ENCODE measurements around the gene CRELD1. TPM values are rescaled to one million over a fixed set of nuclear protein-coding genes. Genes with fewer than 3 reads are reported as not detected.

CRELD1 gene
- total RNA-seq, 1 donor from 2014 or later = 67.5 TPM

GRCh38 chr3:9902372-9903237 lies 31.0 kb upstream of the CRELD1 start, which contains the start of gene IL17RE:
Gene IL17RE (plus strand): TSS chr3:9902848. CDS start chr3:9902933, 85 bp downstream.
- DNase-seq (ENCODE audit: missing footprints) = no peak
- no peak for ATAC-seq
- intact Hi-C loops (cut with DNase I) = no loop called here

- ATAC-seq (no peak), DNase-seq (ENCODE audit: missing footprints) (no peak)
- intact Hi-C loops (cut with DNase I) = no loop called here
These were observed 30.4 kb upstream of the CRELD1 start for GRCh38 chr3:9903238-9903624.

GRCh38 chr3:9903904-9904303 lies 29.7 kb upstream of the CRELD1 start:
- no peak for DNase-seq (ENCODE audit: missing footprints)
- intact Hi-C loops (cut with DNase I) = no loop called here
- ATAC-seq = no peak

- ATAC-seq (no peak), DNase-seq (ENCODE audit: missing footprints) (no peak)
- intact Hi-C loops (cut with DNase I) = no loop called here
These were observed 27.2 kb upstream of the CRELD1 start for GRCh38 chr3:9906480-9906879.

- intact Hi-C loops (cut with DNase I) = no loop called here
- DNase-seq (ENCODE audit: missing footprints) (no peak), ATAC-seq (no peak)
These were observed 25.3 kb upstream of the CRELD1 start for GRCh38 chr3:9908286-9908685.

DNA sequence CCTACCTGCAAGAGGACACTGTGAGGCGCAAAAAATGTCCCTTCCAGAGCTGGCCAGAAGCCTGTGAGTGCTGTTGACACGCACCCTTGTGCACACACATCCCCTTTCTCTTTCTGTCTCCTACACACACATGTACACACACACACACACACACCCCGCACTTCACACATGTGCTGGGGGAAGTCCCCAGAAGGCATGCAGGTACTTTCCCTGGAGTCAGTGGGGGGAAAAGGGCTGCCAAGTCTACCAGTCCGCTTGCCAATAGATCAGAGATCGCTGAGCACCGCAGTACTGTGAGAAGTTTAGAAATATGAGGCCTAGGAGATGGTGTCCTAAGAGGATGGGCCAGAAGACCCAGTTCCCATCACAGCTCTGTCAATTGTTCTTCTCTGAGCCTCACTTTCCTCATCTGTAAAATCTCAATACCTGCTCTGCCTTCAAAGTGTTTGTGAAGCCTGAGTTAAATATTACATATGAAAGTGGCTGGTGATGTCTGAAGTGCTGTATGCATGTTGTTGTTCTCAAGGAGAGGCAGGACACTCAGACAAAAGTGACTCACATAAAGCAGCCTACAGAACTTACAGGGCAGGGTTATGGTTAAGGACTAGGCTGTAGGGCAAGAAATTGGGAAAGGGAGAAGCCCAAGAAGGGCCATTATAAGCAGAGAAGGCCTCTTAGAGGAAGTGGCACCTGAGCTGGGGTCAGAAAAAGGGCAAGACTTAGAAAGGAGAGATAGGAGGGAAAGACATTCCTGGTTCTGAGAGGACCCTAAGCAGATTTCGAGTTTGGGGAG lies 24.2 kb upstream of the CRELD1 start:
- no peak for DNase-seq (ENCODE audit: missing footprints)
- intact Hi-C loops (cut with DNase I) = loop anchor here (10.0 kb wide), 2 partner anchors 45 to 405 kb away; no protein-coding TSS in a partner anchor
- no peak for ATAC-seq

DNA sequence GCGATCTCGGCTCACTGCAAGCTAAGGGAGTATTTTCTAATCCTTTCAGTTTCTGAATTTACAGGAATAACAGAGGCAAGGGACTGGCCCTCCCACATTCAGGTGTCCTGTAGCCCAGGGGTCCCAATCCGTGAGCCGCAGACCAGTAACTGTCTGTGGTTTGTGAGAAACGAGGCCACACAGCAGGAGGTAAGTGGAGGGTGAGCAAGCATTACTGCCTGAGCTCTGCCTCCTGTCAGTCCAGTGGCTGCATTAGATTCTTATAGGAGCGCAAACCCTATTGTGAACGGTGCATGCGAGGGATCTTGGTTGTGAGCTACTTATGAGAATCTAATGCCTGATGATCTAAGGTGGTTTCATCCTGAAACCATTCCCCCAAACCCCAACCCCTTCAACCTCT lies 21.8 kb upstream of the CRELD1 start:
- DNase-seq (ENCODE audit: missing footprints) (no peak), ATAC-seq (no peak)
- intact Hi-C loops (cut with DNase I) = loop anchor here (10.0 kb wide), 2 partner anchors 47 to 407 kb away; no protein-coding TSS in a partner anchor

GRCh38 chr3:9912294-9912935 lies 21.2 kb upstream of the CRELD1 start:
- DNase-seq (ENCODE audit: missing footprints) (no peak), ATAC-seq (no peak)
- intact Hi-C loops (cut with DNase I) = loop anchor here (10.0 kb wide), 2 partner anchors 48 to 408 kb away; no protein-coding TSS in a partner anchor

DNA sequence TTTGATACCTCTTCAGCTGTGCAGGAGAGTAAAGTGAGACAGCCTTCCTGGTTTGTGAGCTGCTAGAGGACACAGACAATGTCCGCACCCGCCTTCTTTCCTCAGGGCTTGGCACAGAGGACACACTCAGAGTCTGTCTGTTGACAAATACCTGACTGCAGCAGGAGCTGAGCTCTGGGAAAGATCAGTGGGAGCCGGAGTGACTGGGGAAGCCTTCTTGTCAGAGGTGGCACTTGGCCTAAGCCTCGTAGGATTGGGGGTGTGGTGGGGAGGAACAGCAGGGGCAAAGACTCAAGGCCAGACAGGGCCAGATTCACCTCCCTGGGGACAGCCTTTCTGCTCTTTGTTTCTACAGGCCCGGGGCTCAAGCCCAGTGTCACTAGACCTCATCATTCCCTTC lies 20.0 kb upstream of the CRELD1 start:
- DNase-seq (ENCODE audit: missing footprints) = no peak
- intact Hi-C loops (cut with DNase I) = loop anchor here (10.0 kb wide), 2 partner anchors 49 to 409 kb away; no protein-coding TSS in a partner anchor
- no peak for ATAC-seq

DNA sequence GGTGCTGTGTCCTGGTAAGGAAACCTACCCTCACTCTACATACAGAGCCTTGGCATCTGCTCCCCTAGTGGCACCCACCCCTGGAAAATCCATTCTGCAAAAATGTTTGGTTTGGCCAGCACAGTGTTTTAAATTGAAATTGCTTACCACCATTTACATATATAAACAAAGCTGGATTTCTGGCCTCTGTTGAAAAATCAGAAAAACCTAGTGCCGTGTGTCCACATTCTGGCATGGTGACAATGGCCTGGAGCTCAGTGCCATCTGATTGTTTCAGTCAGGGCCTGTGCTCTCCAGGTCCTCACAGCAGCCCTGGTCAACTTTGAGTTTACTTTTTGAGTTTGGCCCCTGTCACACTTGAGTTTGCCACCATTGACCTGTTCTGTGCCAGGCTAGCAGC lies 19.6 kb upstream of the CRELD1 start:
- intact Hi-C loops (cut with DNase I) = loop anchor here (10.0 kb wide), 2 partner anchors 49 to 409 kb away; no protein-coding TSS in a partner anchor
- no peak for ATAC-seq

GRCh38 chr3:9914559-9915253 lies 18.9 kb upstream of the CRELD1 start:
- intact Hi-C loops (cut with DNase I) = loop anchor here (10.0 kb wide), 2 partner anchors 50 to 410 kb away; no protein-coding TSS in a partner anchor
- DNase-seq (ENCODE audit: missing footprints) (no peak), ATAC-seq (no peak)

More for the DNA sequence above, 19.6 kb upstream of the CRELD1 start:
- DNase-seq (ENCODE audit: missing footprints) = no peak

DNA sequence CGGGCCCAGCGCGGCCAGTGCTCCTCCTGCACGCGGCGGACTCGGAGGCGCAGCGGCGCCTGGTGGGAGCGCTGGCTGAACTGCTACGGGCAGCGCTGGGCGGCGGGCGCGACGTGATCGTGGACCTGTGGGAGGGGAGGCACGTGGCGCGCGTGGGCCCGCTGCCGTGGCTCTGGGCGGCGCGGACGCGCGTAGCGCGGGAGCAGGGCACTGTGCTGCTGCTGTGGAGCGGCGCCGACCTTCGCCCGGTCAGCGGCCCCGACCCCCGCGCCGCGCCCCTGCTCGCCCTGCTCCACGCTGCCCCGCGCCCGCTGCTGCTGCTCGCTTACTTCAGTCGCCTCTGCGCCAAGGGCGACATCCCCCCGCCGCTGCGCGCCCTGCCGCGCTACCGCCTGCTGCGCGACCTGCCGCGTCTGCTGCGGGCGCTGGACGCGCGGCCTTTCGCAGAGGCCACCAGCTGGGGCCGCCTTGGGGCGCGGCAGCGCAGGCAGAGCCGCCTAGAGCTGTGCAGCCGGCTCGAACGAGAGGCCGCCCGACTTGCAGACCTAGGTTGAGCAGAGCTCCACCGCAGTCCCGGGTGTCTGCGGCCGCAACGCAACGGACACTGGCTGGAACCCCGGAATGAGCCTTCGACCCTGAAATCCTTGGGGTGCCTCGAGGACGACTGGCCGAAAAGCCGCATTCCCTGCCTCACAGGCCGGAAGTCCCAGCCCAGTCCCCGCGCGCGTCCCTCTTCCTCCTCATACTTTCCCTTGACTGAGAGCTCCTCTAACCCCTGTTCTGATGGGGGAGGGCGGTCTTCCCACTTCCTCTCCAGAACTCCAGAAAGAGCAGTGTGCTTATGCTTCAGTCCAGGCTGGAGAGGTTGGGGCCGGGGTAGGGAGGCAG lies 18.1 kb upstream of the CRELD1 start:
- DNase-seq (ENCODE audit: missing footprints) (peak; percentile 89), ATAC-seq (peak; percentile 60)
- intact Hi-C loops (cut with DNase I) = loop anchor here (2.0 to 10.0 kb wide), 3 partner anchors 25 to 411 kb away; partner anchors contain the start of gene JAGN1

DNA sequence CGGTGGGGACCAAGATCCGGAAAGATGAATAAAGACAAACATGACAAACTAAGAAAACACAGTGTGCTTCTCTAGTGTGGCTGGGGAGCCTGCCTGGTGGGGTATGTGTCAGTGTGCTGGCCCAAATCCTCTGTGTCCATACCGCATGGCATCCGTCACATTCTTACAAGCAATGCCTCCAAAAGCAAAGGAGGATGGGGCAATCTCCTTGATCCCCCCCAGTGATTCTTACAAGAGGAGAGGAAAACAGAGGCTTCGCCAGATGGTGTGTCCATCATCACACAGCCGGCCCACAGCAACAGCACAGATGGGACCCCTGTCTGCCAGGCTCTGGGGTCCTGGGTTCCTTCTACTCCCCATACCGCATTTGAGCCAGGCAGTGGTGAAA lies 17.3 kb upstream of the CRELD1 start:
- DNase-seq (ENCODE audit: missing footprints) (no peak), ATAC-seq (no peak)
- intact Hi-C loops (cut with DNase I) = loop anchor here (2.0 to 10.0 kb wide), 3 partner anchors 26 to 412 kb away; partner anchors contain the start of gene JAGN1

DNA sequence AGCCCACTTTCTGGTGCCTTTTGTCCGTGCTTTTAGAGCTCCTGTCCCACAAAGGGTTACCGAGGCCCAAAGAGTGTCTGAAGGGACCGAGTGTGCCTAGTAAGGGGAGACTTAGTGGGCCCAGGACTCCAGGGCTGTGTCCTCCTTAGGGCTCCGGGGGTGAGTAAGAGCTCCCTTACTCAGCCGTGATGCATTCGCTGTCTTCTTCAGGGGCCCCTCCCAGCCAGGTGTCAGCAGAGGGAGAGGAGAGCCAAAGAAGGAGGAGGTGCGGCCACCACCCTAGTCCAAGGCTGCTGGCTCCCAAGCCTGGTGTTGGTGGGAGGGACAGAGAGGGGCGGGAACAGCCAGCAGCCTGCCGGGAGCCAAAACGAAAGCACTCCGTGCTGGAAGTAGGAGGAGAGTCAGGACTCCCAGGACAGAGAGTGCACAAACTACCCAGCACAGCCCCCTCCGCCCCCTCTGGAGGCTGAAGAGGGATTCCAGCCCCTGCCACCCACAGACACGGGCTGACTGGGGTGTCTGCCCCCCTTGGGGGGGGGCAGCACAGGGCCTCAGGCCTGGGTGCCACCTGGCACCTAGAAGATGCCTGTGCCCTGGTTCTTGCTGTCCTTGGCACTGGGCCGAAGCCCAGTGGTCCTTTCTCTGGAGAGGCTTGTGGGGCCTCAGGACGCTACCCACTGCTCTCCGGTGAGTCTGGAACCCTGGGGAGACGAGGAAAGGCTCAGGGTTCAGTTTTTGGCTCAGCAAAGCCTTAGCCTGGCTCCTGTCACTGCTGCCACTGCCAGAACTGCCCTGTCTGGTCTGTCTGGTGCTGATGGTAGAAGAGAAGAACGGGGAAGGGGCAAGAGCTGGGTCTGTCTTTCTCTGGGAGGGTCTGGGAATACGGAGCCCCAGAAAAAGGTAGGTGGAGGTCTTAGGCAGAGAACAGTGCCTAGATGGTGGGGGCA lies 16.6 kb upstream of the CRELD1 start, which contains the start of gene IL17RC:
Gene IL17RC, plus strand, starts transcription at position 365 of the 947 bp plus-strand sequence. Its CDS starts 218 bp downstream, at position 583.
- ATAC-seq (peak; percentile 93), DNase-seq (ENCODE audit: missing footprints) (peak; percentile 90)
- intact Hi-C loops (cut with DNase I) = loop anchor here (2.0 to 10.0 kb wide), 3 partner anchors 26 to 412 kb away; partner anchors contain the start of gene JAGN1

- ATAC-seq = no peak
- no peak for DNase-seq (ENCODE audit: missing footprints)
- intact Hi-C loops (cut with DNase I) = loop anchor here (2.0 to 10.0 kb wide), 3 partner anchors 27 to 413 kb away; partner anchors contain the start of gene JAGN1
These were observed 15.8 kb upstream of the CRELD1 start for GRCh38 chr3:9917820-9918219.
